Neutrophil (primary cell): Measurements from ENCODE around the gene PADI2.

Experiments used
- H3K27ac ChIP-seq: fragments of 200-600 bp; sonication (generic); 2 replicates; pipeline ENCODE4 v1.5.1; 2016; ENCODE audit warnings: mild to moderate bottlenecking, moderate library complexity
- H3K27me3 ChIP-seq: fragments of 200-600 bp; sonication (generic); 2 replicates; pipeline ENCODE4 v1.6.0; 2016; ENCODE audit warnings: mild to moderate bottlenecking
- H3K36me3 ChIP-seq: fragments of 200-600 bp; sonication (generic); 2 replicates; pipeline ENCODE4 v1.5.1; 2017
- H3K4me1 ChIP-seq, 2 experiments: fragments of 200-600 bp in 1 of 2; sonication (generic) in 1 of 2; 1 replicate in 1 of 2; 2 replicates in 1 of 2; pipeline versions ENCODE4 v1.5.1 to v1.6.1; 2013 to 2016; ENCODE audit warnings: low read depth in 1 of 2, low read length in 1 of 2, mild to moderate bottlenecking in 1 of 2, moderate library complexity in 1 of 2; ENCODE audit not compliant: control insufficient read depth in 1 of 2, insufficient read depth in 1 of 2
- H3K4me3 ChIP-seq, 2 experiments: fragments of 200-600 bp in 1 of 2; sonication (generic) in 1 of 2; 1 replicate in 1 of 2; 2 replicates in 1 of 2; pipeline ENCODE4 v1.5.1; 2013 to 2016; ENCODE audit warnings: low read depth in 1 of 2, low read length in 1 of 2, mild to moderate bottlenecking in 1 of 2, moderate library complexity in 1 of 2
- H3K9me3 ChIP-seq: fragments of 200-600 bp; sonication (generic); 2 replicates; pipeline ENCODE4 v1.5.1; 2016
- TF ChIP-seq, protein P1 (sequence below): fragments of 200-600 bp; sonication (generic); IDR thresholded peaks from 2 replicates; pipeline ENCODE4 v1.5.1; 2016; ENCODE audit warnings: antibody characterized with exemption

Gene PADI2

DNA sequence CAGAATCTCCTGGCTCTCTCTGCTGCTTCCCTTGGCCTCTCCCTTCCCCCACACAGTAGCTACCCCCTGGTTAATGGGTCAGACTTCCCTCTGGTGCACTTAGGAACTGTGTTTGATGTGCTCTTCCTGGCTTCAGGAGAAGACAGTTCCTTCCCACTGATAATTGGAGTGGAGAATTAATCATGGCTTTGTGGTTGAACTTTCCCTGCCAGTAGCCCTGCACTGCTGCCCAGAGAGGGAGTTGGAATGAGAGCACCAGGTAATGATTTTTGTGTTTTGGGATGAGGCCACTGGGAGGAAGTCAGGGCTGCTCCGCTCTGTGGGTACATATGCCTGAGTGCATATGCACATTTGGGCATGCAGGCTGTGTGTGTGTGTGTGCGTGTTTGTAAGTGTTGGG is 39.7 kb upstream of the PADI2 start:
- TF ChIP-seq, protein P1, sequence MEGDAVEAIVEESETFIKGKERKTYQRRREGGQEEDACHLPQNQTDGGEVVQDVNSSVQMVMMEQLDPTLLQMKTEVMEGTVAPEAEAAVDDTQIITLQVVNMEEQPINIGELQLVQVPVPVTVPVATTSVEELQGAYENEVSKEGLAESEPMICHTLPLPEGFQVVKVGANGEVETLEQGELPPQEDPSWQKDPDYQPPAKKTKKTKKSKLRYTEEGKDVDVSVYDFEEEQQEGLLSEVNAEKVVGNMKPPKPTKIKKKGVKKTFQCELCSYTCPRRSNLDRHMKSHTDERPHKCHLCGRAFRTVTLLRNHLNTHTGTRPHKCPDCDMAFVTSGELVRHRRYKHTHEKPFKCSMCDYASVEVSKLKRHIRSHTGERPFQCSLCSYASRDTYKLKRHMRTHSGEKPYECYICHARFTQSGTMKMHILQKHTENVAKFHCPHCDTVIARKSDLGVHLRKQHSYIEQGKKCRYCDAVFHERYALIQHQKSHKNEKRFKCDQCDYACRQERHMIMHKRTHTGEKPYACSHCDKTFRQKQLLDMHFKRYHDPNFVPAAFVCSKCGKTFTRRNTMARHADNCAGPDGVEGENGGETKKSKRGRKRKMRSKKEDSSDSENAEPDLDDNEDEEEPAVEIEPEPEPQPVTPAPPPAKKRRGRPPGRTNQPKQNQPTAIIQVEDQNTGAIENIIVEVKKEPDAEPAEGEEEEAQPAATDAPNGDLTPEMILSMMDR: no peak
- H3K4me3 ChIP-seq: no peak overlapping the region
- no peak overlapping the region for H3K27ac ChIP-seq
- H3K4me1 ChIP-seq: no peaks in the 10 kb centered on the region
- no peaks in the 10 kb centered on the region for H3K36me3 ChIP-seq
- H3K27me3 ChIP-seq: no peaks in the 10 kb centered on the region
- peaks cover 12% of the 10 kb centered on the region for H3K9me3 ChIP-seq

GRCh38 chr1:17156108-17156507 is 36.9 kb upstream of the PADI2 start:
- TF ChIP-seq, protein P1: no peak
- H3K27me3 ChIP-seq: peaks cover 1% of the 10 kb centered on the region
- H3K36me3 ChIP-seq: no peaks in the 10 kb centered on the region
- peaks cover 12% of the 10 kb centered on the region for H3K9me3 ChIP-seq
- no peaks in the 10 kb centered on the region for H3K4me1 ChIP-seq
- H3K27ac ChIP-seq: no peak overlapping the region
- H3K4me3 ChIP-seq: no peak overlapping the region

- no peaks in the 10 kb centered on the region for H3K36me3 ChIP-seq
- H3K4me3 ChIP-seq: no peak overlapping the region
- TF ChIP-seq, protein P1: no peak
- peaks cover 12% of the 10 kb centered on the region for H3K9me3 ChIP-seq
- H3K4me1 ChIP-seq: no peaks in the 10 kb centered on the region
- peaks cover 9% of the 10 kb centered on the region for H3K27me3 ChIP-seq
- no peak overlapping the region for H3K27ac ChIP-seq
Observed at GRCh38 chr1:17155257-17155920, 36.1 kb upstream of the PADI2 start.

GRCh38 chr1:17149771-17150170 is 30.5 kb upstream of the PADI2 start:
- no peaks in the 10 kb centered on the region for H3K36me3 ChIP-seq
- TF ChIP-seq, protein P1: no peak

DNA sequence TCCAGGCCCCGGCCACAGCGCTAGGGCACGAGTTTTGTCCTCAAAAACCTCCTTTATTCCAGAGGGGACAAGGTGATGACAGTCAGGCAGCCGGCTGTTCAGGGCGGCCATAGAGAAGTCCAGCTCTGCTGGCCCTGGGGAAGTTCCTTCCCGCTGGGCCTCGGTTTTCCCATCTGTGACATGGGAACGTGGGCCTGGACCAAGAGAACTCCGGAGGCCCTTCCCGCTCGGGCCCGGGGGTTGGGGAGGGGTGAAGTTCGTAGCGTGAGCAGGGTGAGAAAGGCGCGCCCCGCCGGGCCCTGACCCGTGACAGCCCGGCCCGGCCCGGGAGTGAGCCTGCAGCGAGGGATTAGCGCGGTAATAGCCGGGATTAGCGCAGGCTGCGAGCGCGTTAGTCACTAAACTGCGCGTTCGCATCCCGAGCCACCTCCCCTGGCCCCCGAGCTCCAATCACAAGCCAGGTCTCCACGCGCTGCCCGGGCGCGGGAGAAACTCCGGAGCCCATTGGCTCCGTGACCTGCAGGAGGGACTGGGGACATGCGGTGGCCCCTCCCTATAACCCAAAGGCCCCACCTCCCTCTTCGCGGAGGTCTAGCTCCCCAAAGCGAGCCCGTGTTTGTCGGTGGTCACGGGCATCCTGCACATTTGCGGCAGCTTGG is 29.8 kb upstream of the PADI2 start:
- H3K27me3 ChIP-seq: peaks cover 52% of the 10 kb centered on the region
- H3K4me3 ChIP-seq: no peak overlapping the region
- TF ChIP-seq, protein P1: no peak
- H3K27ac ChIP-seq: no peak overlapping the region
- no peaks in the 10 kb centered on the region for H3K9me3 ChIP-seq
- H3K4me1 ChIP-seq: no peaks in the 10 kb centered on the region
- no peaks in the 10 kb centered on the region for H3K36me3 ChIP-seq

More at GRCh38 chr1:17149771-17150170, 30.5 kb upstream of the PADI2 start:
- no peaks in the 10 kb centered on the region for H3K9me3 ChIP-seq
- no peak overlapping the region for H3K4me3 ChIP-seq
- no peaks in the 10 kb centered on the region for H3K4me1 ChIP-seq
- H3K27me3 ChIP-seq: peaks cover 52% of the 10 kb centered on the region
- H3K27ac ChIP-seq: no peak overlapping the region
